ENCODE measurements around the gene AQP3. TPM values are rescaled to one million over a fixed set of nuclear protein-coding genes. Genes with fewer than 3 reads are reported as not detected.

Gene AQP3
- total RNA-seq, 1 experiment from 2014 or later, result 5.5 TPM

DNA sequence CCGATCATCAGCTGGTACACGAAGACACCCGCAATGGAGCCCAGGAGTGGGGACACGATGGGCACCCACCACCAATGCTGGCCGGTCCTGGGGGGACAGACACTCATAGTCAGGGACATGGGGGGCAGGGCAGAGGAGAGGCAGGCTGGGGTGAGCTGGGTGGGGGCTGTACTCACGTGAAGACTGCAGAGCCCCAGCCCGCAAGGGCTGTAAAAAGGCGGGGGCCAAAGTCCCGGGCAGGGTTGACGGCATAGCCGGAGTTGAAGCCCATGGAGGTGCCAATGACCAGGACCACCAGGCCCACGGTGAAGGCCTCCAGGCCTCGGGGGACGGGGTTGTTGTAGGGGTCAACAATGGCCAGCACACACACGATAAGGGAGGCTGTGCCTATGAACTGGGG lies 5.3 kb downstream of the AQP3 start:
- intact Hi-C loops (cut with micrococcal nuclease), result no loop called here
- POLR2A ChIA-PET, result no interaction called here

More for the DNA sequence above, 5.3 kb downstream of the AQP3 start:
- ChIA-PET CTCF (interaction anchor here (5.9 kb wide), 1 partner anchor 10 kb away, joined by 39 read pairs; no protein-coding TSS in a partner anchor), RAD21 (ENCODE audit: low non-redundant PET in 1 of 2, low total read pairs in 2 of 2, uncharacterized antibody in 2 of 2, unreplicated experiment in 2 of 2) (no interaction called here)
- no TSS peak for BruUV-seq (replicated peaks)
- H3K9me2 ChIP-seq (ENCODE audit: insufficient read depth), result no peaks in the 10 kb centered on the region
- TF ChIP-seq SP1 (IDR thresholded peaks at IDR 0.05; ENCODE audit: low read depth) (no peak), EZH2 (IDR thresholded peaks at IDR 0.05) (no peak), CBX3 (IDR thresholded peaks at IDR 0.05; ENCODE audit: low read depth) (no peak), SIN3A (IDR thresholded peaks at IDR 0.05; ENCODE audit: low read depth) (no peak), FOSL1 (IDR thresholded peaks at IDR 0.05; ENCODE audit: low read depth) (no peak), EGR1 (IDR thresholded peaks at IDR 0.05; ENCODE audit: low read depth) (no peak), EZH2phosphoT487 (IDR thresholded peaks at IDR 0.05; ENCODE audit: borderline replicate concordance) (no peak), SRF (IDR thresholded peaks at IDR 0.05; ENCODE audit: low read depth) (no peak), YY1 (IDR thresholded peaks at IDR 0.05; ENCODE audit: extremely low read depth, insufficient replicate concordance, low read depth, low read length) (no peak), POLR2A (IDR thresholded peaks at IDR 0.05; ENCODE audit: borderline replicate concordance, extremely low read depth, insufficient read depth, insufficient read length) (no peak), TCF7L2 (IDR thresholded peaks at IDR 0.05; ENCODE audit: borderline replicate concordance, extremely low read depth, insufficient read depth, insufficient read length) (no peak), ELF1 (IDR thresholded peaks at IDR 0.05; ENCODE audit: borderline replicate concordance, low read depth) (no peak)
- TF ChIP-seq, protein P1, sequence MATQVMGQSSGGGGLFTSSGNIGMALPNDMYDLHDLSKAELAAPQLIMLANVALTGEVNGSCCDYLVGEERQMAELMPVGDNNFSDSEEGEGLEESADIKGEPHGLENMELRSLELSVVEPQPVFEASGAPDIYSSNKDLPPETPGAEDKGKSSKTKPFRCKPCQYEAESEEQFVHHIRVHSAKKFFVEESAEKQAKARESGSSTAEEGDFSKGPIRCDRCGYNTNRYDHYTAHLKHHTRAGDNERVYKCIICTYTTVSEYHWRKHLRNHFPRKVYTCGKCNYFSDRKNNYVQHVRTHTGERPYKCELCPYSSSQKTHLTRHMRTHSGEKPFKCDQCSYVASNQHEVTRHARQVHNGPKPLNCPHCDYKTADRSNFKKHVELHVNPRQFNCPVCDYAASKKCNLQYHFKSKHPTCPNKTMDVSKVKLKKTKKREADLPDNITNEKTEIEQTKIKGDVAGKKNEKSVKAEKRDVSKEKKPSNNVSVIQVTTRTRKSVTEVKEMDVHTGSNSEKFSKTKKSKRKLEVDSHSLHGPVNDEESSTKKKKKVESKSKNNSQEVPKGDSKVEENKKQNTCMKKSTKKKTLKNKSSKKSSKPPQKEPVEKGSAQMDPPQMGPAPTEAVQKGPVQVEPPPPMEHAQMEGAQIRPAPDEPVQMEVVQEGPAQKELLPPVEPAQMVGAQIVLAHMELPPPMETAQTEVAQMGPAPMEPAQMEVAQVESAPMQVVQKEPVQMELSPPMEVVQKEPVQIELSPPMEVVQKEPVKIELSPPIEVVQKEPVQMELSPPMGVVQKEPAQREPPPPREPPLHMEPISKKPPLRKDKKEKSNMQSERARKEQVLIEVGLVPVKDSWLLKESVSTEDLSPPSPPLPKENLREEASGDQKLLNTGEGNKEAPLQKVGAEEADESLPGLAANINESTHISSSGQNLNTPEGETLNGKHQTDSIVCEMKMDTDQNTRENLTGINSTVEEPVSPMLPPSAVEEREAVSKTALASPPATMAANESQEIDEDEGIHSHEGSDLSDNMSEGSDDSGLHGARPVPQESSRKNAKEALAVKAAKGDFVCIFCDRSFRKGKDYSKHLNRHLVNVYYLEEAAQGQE (IDR thresholded peaks at IDR 0.05; ENCODE audit: low read depth), result no peak
- TF ChIP-seq, protein P2, sequence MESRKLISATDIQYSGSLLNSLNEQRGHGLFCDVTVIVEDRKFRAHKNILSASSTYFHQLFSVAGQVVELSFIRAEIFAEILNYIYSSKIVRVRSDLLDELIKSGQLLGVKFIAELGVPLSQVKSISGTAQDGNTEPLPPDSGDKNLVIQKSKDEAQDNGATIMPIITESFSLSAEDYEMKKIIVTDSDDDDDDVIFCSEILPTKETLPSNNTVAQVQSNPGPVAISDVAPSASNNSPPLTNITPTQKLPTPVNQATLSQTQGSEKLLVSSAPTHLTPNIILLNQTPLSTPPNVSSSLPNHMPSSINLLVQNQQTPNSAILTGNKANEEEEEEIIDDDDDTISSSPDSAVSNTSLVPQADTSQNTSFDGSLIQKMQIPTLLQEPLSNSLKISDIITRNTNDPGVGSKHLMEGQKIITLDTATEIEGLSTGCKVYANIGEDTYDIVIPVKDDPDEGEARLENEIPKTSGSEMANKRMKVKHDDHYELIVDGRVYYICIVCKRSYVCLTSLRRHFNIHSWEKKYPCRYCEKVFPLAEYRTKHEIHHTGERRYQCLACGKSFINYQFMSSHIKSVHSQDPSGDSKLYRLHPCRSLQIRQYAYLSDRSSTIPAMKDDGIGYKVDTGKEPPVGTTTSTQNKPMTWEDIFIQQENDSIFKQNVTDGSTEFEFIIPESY (IDR thresholded peaks at IDR 0.05; ENCODE audit: extremely low read depth, insufficient replicate concordance, low read length), result no peak
- H3K4me1 ChIP-seq (ENCODE audit: control insufficient read depth in 1 of 2, insufficient read depth in 2 of 2, low read length in 2 of 2), result peaks cover 51 to 57% of the 10 kb centered on the region in 2 experiments
- no peak for ATAC-seq
- H3K27ac ChIP-seq (ENCODE audit: low read depth, low read length), result no peak overlapping the region
- H4K20me1 ChIP-seq (ENCODE audit: insufficient read depth), result no peaks in the 10 kb centered on the region
- H3K9ac ChIP-seq (ENCODE audit: low read length), result no peak overlapping the region
- peak overlapping the region; percentile 72; the same call in 1 of the 2 replicates for H3K4me2 ChIP-seq (ENCODE audit: low read length)
- no peak for DNase-seq (ENCODE audit: low read depth, low spot score)
- H3K4me3 ChIP-seq (replicated peaks in 1 of 2; ENCODE audit: low read depth in 1 of 2, low read length in 2 of 2), result no peak overlapping the region
- no peak overlapping the region for H2AFZ ChIP-seq (ENCODE audit: low read depth, low read length, poor library complexity, severe bottlenecking)
- H3K9me3 ChIP-seq (ENCODE audit: control insufficient read depth in 1 of 2, insufficient read depth in 1 of 2, low read depth in 1 of 2, low read length in 2 of 2), result no peaks in the 10 kb centered on the region
- no peaks in the 10 kb centered on the region for H3K79me2 ChIP-seq (ENCODE audit: insufficient read depth, low read length)
- no peaks in the 10 kb centered on the region for H3K27me3 ChIP-seq (ENCODE audit: insufficient read depth, low read length)
- no peaks in the 10 kb centered on the region for H3K36me3 ChIP-seq (ENCODE audit: control insufficient read depth in 1 of 2, insufficient read depth in 2 of 2, low read length in 2 of 2)
